ELF-1 (cell line): ENCODE results near the gene C18orf32.
A peak's percentile ranks its signal among the peaks of the same experiment; 100 is the strongest.
"Not testable (repeated sequence)": the region's sequence is repeated elsewhere in the genome, so short reads cannot be mapped to it uniquely, and the experiment has no call there.

Experiments used
- DNase-seq: peaks from one replicate; pipeline ENCODE4 v3.0.0-alpha.2; 2016; ENCODE audit warnings: low read depth, low spot score

The C18orf32 gene

GRCh38 chr18:49486953-49487710 lies at the start of gene C18orf32:
C18orf32 (minus strand) TSS chr18:49487234; CDS start chr18:49483748, 3,486 bp downstream.
- DNase-seq = peak; percentile 98

- no peak for DNase-seq
These were observed 48.0 kb upstream of the C18orf32 start for GRCh38 chr18:49534846-49535601.

GRCh38 chr18:49531678-49532153 lies 44.7 kb upstream of the C18orf32 start:
- no peak for DNase-seq

GRCh38 chr18:49529596-49529995 lies 42.6 kb upstream of the C18orf32 start:
- no peak for DNase-seq

- no peak for DNase-seq
These were observed 40.7 kb upstream of the C18orf32 start for GRCh38 chr18:49527631-49528327.

- DNase-seq = no peak
These were observed 38.9 kb upstream of the C18orf32 start for GRCh38 chr18:49525981-49526380.

- no peak for DNase-seq
These were observed 37.9 kb upstream of the C18orf32 start for GRCh38 chr18:49524951-49525350.

GRCh38 chr18:49524349-49524748 lies 37.3 kb upstream of the C18orf32 start:
- no peak for DNase-seq

- not testable (repeated sequence) for DNase-seq
These were observed 36.6 kb upstream of the C18orf32 start for GRCh38 chr18:49523580-49524093.

- no peak for DNase-seq
These were observed 34.3 kb upstream of the C18orf32 start for GRCh38 chr18:49521216-49521835.

GRCh38 chr18:49520661-49521145 lies 33.7 kb upstream of the C18orf32 start:
- no peak for DNase-seq

GRCh38 chr18:49519101-49519971 lies 32.3 kb upstream of the C18orf32 start:
- peak; percentile 54 for DNase-seq

GRCh38 chr18:49517483-49517882 lies 30.4 kb upstream of the C18orf32 start:
- DNase-seq = no peak

- DNase-seq = no peak
These were observed 28.5 kb upstream of the C18orf32 start for GRCh38 chr18:49515516-49515915.

GRCh38 chr18:49515003-49515402 lies 28.0 kb upstream of the C18orf32 start:
- not testable (repeated sequence) for DNase-seq

- no peak for DNase-seq
These were observed 27.5 kb upstream of the C18orf32 start for GRCh38 chr18:49514577-49514976.

GRCh38 chr18:49512876-49513275 lies 25.8 kb upstream of the C18orf32 start:
- not testable (repeated sequence) for DNase-seq

GRCh38 chr18:49510393-49511115 lies 23.5 kb upstream of the C18orf32 start:
- peak; percentile 60 for DNase-seq

GRCh38 chr18:49506438-49506837 lies 19.4 kb upstream of the C18orf32 start:
- not testable (repeated sequence) for DNase-seq

- DNase-seq = no peak
These were observed 16.9 kb upstream of the C18orf32 start for GRCh38 chr18:49503931-49504330.
